ENCODE data around the gene CDK14.

DNA sequence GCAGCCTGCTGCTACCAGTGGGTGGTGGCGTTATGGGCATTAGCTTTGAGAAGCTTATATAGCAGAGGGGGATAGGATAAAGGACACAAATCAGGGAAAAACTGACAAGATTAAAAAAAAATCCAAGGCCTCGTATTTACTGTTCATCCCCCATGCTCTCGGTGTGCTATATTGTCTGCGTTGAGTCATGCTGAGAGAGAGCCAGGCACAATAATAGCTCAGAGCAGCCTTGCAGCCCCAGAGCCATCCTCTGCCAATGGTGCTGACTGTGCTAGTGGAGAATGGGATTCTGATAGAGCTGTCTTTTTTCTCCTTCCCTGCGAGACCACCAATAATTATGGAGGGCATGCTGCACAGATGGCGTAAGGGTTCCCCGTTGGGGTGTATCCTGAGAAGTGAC lies 616.5 kb downstream of the CDK14 start:
- TF ChIP-seq, protein P1, sequence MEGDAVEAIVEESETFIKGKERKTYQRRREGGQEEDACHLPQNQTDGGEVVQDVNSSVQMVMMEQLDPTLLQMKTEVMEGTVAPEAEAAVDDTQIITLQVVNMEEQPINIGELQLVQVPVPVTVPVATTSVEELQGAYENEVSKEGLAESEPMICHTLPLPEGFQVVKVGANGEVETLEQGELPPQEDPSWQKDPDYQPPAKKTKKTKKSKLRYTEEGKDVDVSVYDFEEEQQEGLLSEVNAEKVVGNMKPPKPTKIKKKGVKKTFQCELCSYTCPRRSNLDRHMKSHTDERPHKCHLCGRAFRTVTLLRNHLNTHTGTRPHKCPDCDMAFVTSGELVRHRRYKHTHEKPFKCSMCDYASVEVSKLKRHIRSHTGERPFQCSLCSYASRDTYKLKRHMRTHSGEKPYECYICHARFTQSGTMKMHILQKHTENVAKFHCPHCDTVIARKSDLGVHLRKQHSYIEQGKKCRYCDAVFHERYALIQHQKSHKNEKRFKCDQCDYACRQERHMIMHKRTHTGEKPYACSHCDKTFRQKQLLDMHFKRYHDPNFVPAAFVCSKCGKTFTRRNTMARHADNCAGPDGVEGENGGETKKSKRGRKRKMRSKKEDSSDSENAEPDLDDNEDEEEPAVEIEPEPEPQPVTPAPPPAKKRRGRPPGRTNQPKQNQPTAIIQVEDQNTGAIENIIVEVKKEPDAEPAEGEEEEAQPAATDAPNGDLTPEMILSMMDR (IDR thresholded peaks at IDR 0.05 in 2 of 3, conservative IDR thresholded peaks at IDR 0.05 in 1 of 3; ENCODE audit: control insufficient read depth in 2 of 3, extremely low read depth in 1 of 3, insufficient read depth in 1 of 3, low read depth in 3 of 3, low read length in 3 of 3) = no peak
- TF ChIP-seq, protein P2, sequence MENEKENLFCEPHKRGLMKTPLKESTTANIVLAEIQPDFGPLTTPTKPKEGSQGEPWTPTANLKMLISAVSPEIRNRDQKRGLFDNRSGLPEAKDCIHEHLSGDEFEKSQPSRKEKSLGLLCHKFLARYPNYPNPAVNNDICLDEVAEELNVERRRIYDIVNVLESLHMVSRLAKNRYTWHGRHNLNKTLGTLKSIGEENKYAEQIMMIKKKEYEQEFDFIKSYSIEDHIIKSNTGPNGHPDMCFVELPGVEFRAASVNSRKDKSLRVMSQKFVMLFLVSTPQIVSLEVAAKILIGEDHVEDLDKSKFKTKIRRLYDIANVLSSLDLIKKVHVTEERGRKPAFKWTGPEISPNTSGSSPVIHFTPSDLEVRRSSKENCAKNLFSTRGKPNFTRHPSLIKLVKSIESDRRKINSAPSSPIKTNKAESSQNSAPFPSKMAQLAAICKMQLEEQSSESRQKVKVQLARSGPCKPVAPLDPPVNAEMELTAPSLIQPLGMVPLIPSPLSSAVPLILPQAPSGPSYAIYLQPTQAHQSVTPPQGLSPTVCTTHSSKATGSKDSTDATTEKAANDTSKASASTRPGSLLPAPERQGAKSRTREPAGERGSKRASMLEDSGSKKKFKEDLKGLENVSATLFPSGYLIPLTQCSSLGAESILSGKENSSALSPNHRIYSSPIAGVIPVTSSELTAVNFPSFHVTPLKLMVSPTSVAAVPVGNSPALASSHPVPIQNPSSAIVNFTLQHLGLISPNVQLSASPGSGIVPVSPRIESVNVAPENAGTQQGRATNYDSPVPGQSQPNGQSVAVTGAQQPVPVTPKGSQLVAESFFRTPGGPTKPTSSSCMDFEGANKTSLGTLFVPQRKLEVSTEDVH (IDR thresholded peaks at IDR 0.05; ENCODE audit: low read depth, partially characterized antibody) = no peak

Measured in GM12878 (cell line).